SK-N-SH (cell line): ENCODE measurements around the gene MED16. TPM values are rescaled to one million over a fixed set of nuclear protein-coding genes. Genes with fewer than 3 reads are reported as not detected.
"Not testable (repeated sequence)": the region's sequence is repeated elsewhere in the genome, so short reads cannot be mapped to it uniquely, and the experiment has no call there.

Experiments
- CTCF ChIA-PET: fragments of 300-600, 350-600 bp; formaldehyde crosslinking; extraction: SDS; loops from one replicate; lab custom pipeline; 2021; lab: Yijun Ruan, JAX
- POLR2A ChIA-PET: fragments of 350-600 bp; sonication (Branson Sonifier 250); formaldehyde crosslinking; extraction: SDS; loops from one replicate; lab custom pipeline; 2020; ENCODE audit warnings: antibody characterized with exemption, inconsistent platforms; lab: Yijun Ruan, JAX
- DNase-seq: peaks from one replicate; pipeline ENCODE4 v3.0.0; 2012
- H2AFZ ChIP-seq: fragments of 200-600 bp; sonication (generic); 2 replicates; pipeline ENCODE4 v1.8.1; 2016; ENCODE audit warnings: antibody characterized with exemption, mild to moderate bottlenecking, low read depth
- H3F3A ChIP-seq: fragments of 200-600 bp; sonication (generic); replicated peaks from 2 replicates; pipeline ENCODE3; 2016; ENCODE audit warnings: antibody characterized with exemption, mild to moderate bottlenecking; ENCODE audit not compliant: insufficient read depth
- H3K27ac ChIP-seq, 2 experiments: fragments of 200-500 bp in 1 of 2; fragments of 200-600 bp in 1 of 2; sonication (Bioruptor generic) in 1 of 2; sonication (generic), shearing (Covaris generic) in 1 of 2; 2 replicates each; pipeline versions ENCODE4 v1.5.1 to v1.6.1; 2014 to 2016; ENCODE audit warnings: low read depth in 2 of 2, inconsistent platforms in 1 of 2, low read length in 1 of 2, mild to moderate bottlenecking in 1 of 2, mixed read lengths in 1 of 2
- H3K27me3 ChIP-seq: fragments of 200-600 bp; sonication (generic), shearing (Covaris generic); 2 replicates; pipeline ENCODE4 v1.6.1; 2016; ENCODE audit warnings: mixed run types; ENCODE audit not compliant: insufficient read depth
- H3K36me3 ChIP-seq, 2 experiments: fragments of 200-500 bp in 1 of 2; fragments of 200-600 bp in 1 of 2; sonication (Bioruptor generic) in 1 of 2; sonication (generic) in 1 of 2; replicated peaks in 1 of 2; 2 replicates each; pipeline versions ENCODE3 to v1.5.1; 2014 to 2016; ENCODE audit warnings: low read length in 1 of 2, mild to moderate bottlenecking in 1 of 2; ENCODE audit not compliant: insufficient read depth in 2 of 2, control insufficient read depth in 1 of 2
- H3K4me1 ChIP-seq, 2 experiments: fragments of 200-500 bp in 1 of 2; fragments of 200-600 bp in 1 of 2; sonication (Bioruptor generic) in 1 of 2; sonication (generic), shearing (Covaris generic) in 1 of 2; 2 replicates each; pipeline versions ENCODE4 v1.5.1 to v1.6.1; 2014 to 2016; ENCODE audit warnings: low read depth in 1 of 2, low read length in 1 of 2, mixed run types in 1 of 2; ENCODE audit not compliant: insufficient read depth in 2 of 2, control insufficient read depth in 1 of 2
- H3K4me2 ChIP-seq: fragments of 200-600 bp; sonication (generic), shearing (Covaris generic); 2 replicates; pipeline ENCODE4 v1.6.1; 2017; ENCODE audit warnings: mixed run types
- H3K4me3 ChIP-seq, 2 experiments: fragments of 200-500 bp in 1 of 2; fragments of 200-600 bp in 1 of 2; sonication (Bioruptor generic) in 1 of 2; sonication (generic), shearing (Covaris generic) in 1 of 2; 2 replicates each; pipeline versions ENCODE4 v1.5.1 to v1.8.1; 2014 to 2016; ENCODE audit warnings: low read depth in 2 of 2, inconsistent platforms in 1 of 2, low read length in 1 of 2, mild to moderate bottlenecking in 1 of 2, mixed read lengths in 1 of 2, moderate library complexity in 1 of 2
- H3K79me2 ChIP-seq: fragments of 200-600 bp; sonication (generic); 2 replicates; pipeline ENCODE4 v1.8.1; 2017; ENCODE audit warnings: mild to moderate bottlenecking; ENCODE audit not compliant: insufficient read depth
- H3K9ac ChIP-seq: fragments of 200-600 bp; sonication (generic); 2 replicates; pipeline ENCODE4 v1.6.1; 2017; ENCODE audit warnings: mixed run types
- H3K9me2 ChIP-seq: fragments of 200-600 bp; sonication (generic); 2 replicates; pipeline ENCODE4 v1.6.1; 2017; ENCODE audit warnings: mixed run types
- H3K9me3 ChIP-seq: fragments of 200-600 bp; sonication (generic); 2 replicates; pipeline ENCODE4 v1.6.1; 2017; ENCODE audit warnings: mixed run types, mild to moderate bottlenecking, moderate library complexity
- H4K20me1 ChIP-seq: fragments of 200-600 bp; sonication (generic); 2 replicates; pipeline ENCODE4 v1.6.1; 2017; ENCODE audit warnings: mild to moderate bottlenecking, mixed run types; ENCODE audit not compliant: insufficient read depth
- EP300 ChIP-seq, 2 experiments: IDR thresholded peaks; 2 replicates each; pipeline versions ENCODE4 v1.4.0 to v1.6.1; 2012; ENCODE audit warnings: borderline replicate concordance in 1 of 2, low read depth in 1 of 2, low read length in 1 of 2
- EZH2phosphoT487 ChIP-seq: fragments of 200-600 bp; sonication (generic); IDR thresholded peaks from 2 replicates; pipeline ENCODE4 v1.6.1; 2017; ENCODE audit warnings: low read depth, mixed run types, mild to moderate bottlenecking, antibody characterized with exemption, moderate library complexity, borderline replicate concordance
- MEF2A ChIP-seq: IDR thresholded peaks from 2 replicates; pipeline ENCODE4 v1.4.0; 2012; ENCODE audit warnings: low read depth, borderline replicate concordance
- SMC3 ChIP-seq: IDR thresholded peaks from 2 replicates; pipeline ENCODE4 v1.6.1; 2012; ENCODE audit warnings: low read depth, low read length, improper control_type of control experiment
- TAF1 ChIP-seq: IDR thresholded peaks from 2 replicates; pipeline ENCODE4 v1.6.1; 2012; ENCODE audit warnings: low read depth, mild to moderate bottlenecking, low read length, moderate library complexity, borderline replicate concordance
- TCF12 ChIP-seq: IDR thresholded peaks from 2 replicates; pipeline ENCODE4 v1.4.0; 2012
- WGBS: methylation state at CpG from one replicate; pipeline ENCODE4 v1.1.6; 2017; ENCODE audit warnings: low lambda C conversion rate; 5-methylcytosine and 5-hydroxymethylcytosine counted together
- polyA plus RNA-seq, 3 experiments: library from polyadenylated mRNA; depleted of rRNA; stranded (reverse); fragments of >200 nt; gene quantifications; 2 replicates each; pipeline ENCODE4 v1.2.3, GENCODE V29; 2012
- TF ChIP-seq, protein P1 (sequence below): IDR thresholded peaks from 2 replicates; pipeline ENCODE4; 2012
- TF ChIP-seq, protein P2 (sequence below): fragments of 150-350 bp; IDR thresholded peaks from 2 replicates; pipeline ENCODE4 v1.6.1; 2016; ENCODE audit warnings: mild to moderate bottlenecking, low read depth, low read length

Gene MED16
- polyA plus RNA-seq, 1 of the 3 experiments (the other 2 are of a cell fraction): 40.6 TPM

GRCh38 chr19:843836-844545, 49.0 kb downstream of the MED16 start (continued):
- no peak for TF ChIP-seq EZH2phosphoT487
- no peak for TF ChIP-seq TAF1
- TF ChIP-seq, protein P1, sequence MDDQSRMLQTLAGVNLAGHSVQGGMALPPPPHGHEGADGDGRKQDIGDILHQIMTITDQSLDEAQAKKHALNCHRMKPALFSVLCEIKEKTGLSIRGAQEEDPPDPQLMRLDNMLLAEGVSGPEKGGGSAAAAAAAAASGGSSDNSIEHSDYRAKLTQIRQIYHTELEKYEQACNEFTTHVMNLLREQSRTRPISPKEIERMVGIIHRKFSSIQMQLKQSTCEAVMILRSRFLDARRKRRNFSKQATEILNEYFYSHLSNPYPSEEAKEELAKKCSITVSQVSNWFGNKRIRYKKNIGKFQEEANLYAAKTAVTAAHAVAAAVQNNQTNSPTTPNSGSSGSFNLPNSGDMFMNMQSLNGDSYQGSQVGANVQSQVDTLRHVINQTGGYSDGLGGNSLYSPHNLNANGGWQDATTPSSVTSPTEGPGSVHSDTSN: no peak
- TF ChIP-seq, protein P2, sequence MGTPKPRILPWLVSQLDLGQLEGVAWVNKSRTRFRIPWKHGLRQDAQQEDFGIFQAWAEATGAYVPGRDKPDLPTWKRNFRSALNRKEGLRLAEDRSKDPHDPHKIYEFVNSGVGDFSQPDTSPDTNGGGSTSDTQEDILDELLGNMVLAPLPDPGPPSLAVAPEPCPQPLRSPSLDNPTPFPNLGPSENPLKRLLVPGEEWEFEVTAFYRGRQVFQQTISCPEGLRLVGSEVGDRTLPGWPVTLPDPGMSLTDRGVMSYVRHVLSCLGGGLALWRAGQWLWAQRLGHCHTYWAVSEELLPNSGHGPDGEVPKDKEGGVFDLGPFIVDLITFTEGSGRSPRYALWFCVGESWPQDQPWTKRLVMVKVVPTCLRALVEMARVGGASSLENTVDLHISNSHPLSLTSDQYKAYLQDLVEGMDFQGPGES: no peak
- TF ChIP-seq EP300 (IDR thresholded peaks at IDR 0.05; ENCODE audit: borderline replicate concordance in 1 of 2, low read depth in 1 of 2, low read length in 1 of 2): no peak

GRCh38 chr19:843180-843835, 49.7 kb downstream of the MED16 start:
- H3K79me2 ChIP-seq: no peaks in the 10 kb centered on the region
- no peak overlapping the region for H2AFZ ChIP-seq
- ChIA-PET CTCF (interaction anchor here (0.9 to 2.1 kb wide), 2 partner anchors 13 to 17 kb away, joined by 3 to 7 read pairs; no protein-coding TSS in a partner anchor), POLR2A (no interaction called here)
- no peak overlapping the region; a peak in 1 of 4 replicates for H3K4me3 ChIP-seq
- H3K9ac ChIP-seq: no peak overlapping the region
- no peaks in the 10 kb centered on the region for H3K9me2 ChIP-seq
- H3K4me2 ChIP-seq: peak overlapping the region; percentile 47; the same call in 1 of the 2 replicates
- peaks cover 9% of the 10 kb centered on the region for H3F3A ChIP-seq
- TF ChIP-seq TCF12 (no peak), SMC3 (no peak), MEF2A (no peak)
- 20% methylated on average over 2 of the region's 46 CpGs for WGBS
- no peaks in the 10 kb centered on the region for H4K20me1 ChIP-seq
- peak; percentile 66 for DNase-seq
- no peaks in the 10 kb centered on the region; a peak in 1 of 4 replicates for H3K4me1 ChIP-seq
- H3K27ac ChIP-seq: no peak overlapping the region
- H3K9me3 ChIP-seq: no peaks in the 10 kb centered on the region
- H3K36me3 ChIP-seq: no peaks in the 10 kb centered on the region
- peaks cover 66% of the 10 kb centered on the region for H3K27me3 ChIP-seq

GRCh38 chr19:842802-843179, 50.2 kb downstream of the MED16 start:
- H3K9me3 ChIP-seq, H3K9me2 ChIP-seq, DNase-seq, H3K4me2 ChIP-seq, H3K36me3 ChIP-seq, H3K27ac ChIP-seq, H3F3A ChIP-seq, H3K4me1 ChIP-seq, H3K4me3 ChIP-seq, POLR2A ChIA-PET, H3K79me2 ChIP-seq, H4K20me1 ChIP-seq, H2AFZ ChIP-seq, H3K9ac ChIP-seq: not testable (repeated sequence)
- whole genome bisulfite sequencing: 50% methylated on average over 7 of the region's 7 CpGs
- CTCF ChIA-PET: interaction anchor here (0.9 to 2.1 kb wide), 2 partner anchors 14 to 18 kb away, joined by 3 to 7 read pairs; no protein-coding TSS in a partner anchor
- peaks cover 65% of the 10 kb centered on the region for H3K27me3 ChIP-seq
